ENCODE data around the gene ZNF460.
"Not testable (repeated sequence)": the region's sequence is repeated elsewhere in the genome, so short reads cannot be mapped to it uniquely, and the experiment has no call there.

Gene ZNF460

GRCh38 chr19:57248646-57249045, 31.6 kb upstream of the ZNF460 start:
- H3K4me3 ChIP-seq (ENCODE audit: insufficient read depth, low read depth, low read length, poor library complexity, severe bottlenecking), result no peak overlapping the region
- peaks cover 73% of the 10 kb centered on the region for H3K36me3 ChIP-seq (ENCODE audit: control insufficient read depth, insufficient read depth, low read length)
- DNase-seq, result no peak
- no peaks in the 10 kb centered on the region for H3K4me1 ChIP-seq (ENCODE audit: control insufficient read depth, insufficient read depth, low read length, poor library complexity, severe bottlenecking)
- no peak overlapping the region for H3K27ac ChIP-seq (ENCODE audit: insufficient read depth, low read length, poor library complexity, severe bottlenecking)
- no peaks in the 10 kb centered on the region for H3K9me3 ChIP-seq (ENCODE audit: control insufficient read depth, low read length)
- H3K27me3 ChIP-seq (replicated peaks; ENCODE audit: control insufficient read depth, insufficient read depth, low read length, poor library complexity, severe bottlenecking), result no peaks in the 10 kb centered on the region

GRCh38 chr19:57249329-57249728, 31.0 kb upstream of the ZNF460 start:
- no peaks in the 10 kb centered on the region for H3K4me1 ChIP-seq (ENCODE audit: control insufficient read depth, insufficient read depth, low read length, poor library complexity, severe bottlenecking)
- H3K9me3 ChIP-seq (ENCODE audit: control insufficient read depth, low read length), result no peaks in the 10 kb centered on the region
- no peaks in the 10 kb centered on the region for H3K27me3 ChIP-seq (replicated peaks; ENCODE audit: control insufficient read depth, insufficient read depth, low read length, poor library complexity, severe bottlenecking)
- DNase-seq, result no peak
- peaks cover 75% of the 10 kb centered on the region for H3K36me3 ChIP-seq (ENCODE audit: control insufficient read depth, insufficient read depth, low read length)
- no peak overlapping the region for H3K27ac ChIP-seq (ENCODE audit: insufficient read depth, low read length, poor library complexity, severe bottlenecking)
- H3K4me3 ChIP-seq (ENCODE audit: insufficient read depth, low read depth, low read length, poor library complexity, severe bottlenecking), result no peak overlapping the region

- not testable (repeated sequence) for DNase-seq; H3K4me1 ChIP-seq (ENCODE audit: control insufficient read depth, insufficient read depth, low read length, poor library complexity, severe bottlenecking); H3K27me3 ChIP-seq (replicated peaks; ENCODE audit: control insufficient read depth, insufficient read depth, low read length, poor library complexity, severe bottlenecking); H3K9me3 ChIP-seq (ENCODE audit: control insufficient read depth, low read length); H3K4me3 ChIP-seq (ENCODE audit: insufficient read depth, low read depth, low read length, poor library complexity, severe bottlenecking); H3K27ac ChIP-seq (ENCODE audit: insufficient read depth, low read length, poor library complexity, severe bottlenecking)
- peaks cover 53% of the 10 kb centered on the region for H3K36me3 ChIP-seq (ENCODE audit: control insufficient read depth, insufficient read depth, low read length)
These were observed 26.5 kb upstream of the ZNF460 start for GRCh38 chr19:57253767-57254166.

- DNase-seq, result no peak
- Histone ChIP-seq H3K27me3 (replicated peaks; ENCODE audit: control insufficient read depth, insufficient read depth, low read length, poor library complexity, severe bottlenecking) (no peaks in the 10 kb centered on the region), H3K36me3 (ENCODE audit: control insufficient read depth, insufficient read depth, low read length) (no peaks in the 10 kb centered on the region), H3K4me3 (ENCODE audit: insufficient read depth, low read depth, low read length, poor library complexity, severe bottlenecking) (no peak overlapping the region), H3K4me1 (ENCODE audit: control insufficient read depth, insufficient read depth, low read length, poor library complexity, severe bottlenecking) (no peaks in the 10 kb centered on the region), H3K9me3 (ENCODE audit: control insufficient read depth, low read length) (peaks cover 3% of the 10 kb centered on the region), H3K27ac (ENCODE audit: insufficient read depth, low read length, poor library complexity, severe bottlenecking) (no peak overlapping the region)
These were observed 18.2 kb upstream of the ZNF460 start for GRCh38 chr19:57262044-57262443.

- Histone ChIP-seq H3K9me3 (ENCODE audit: control insufficient read depth, low read length) (peaks cover 3% of the 10 kb centered on the region), H3K27me3 (replicated peaks; ENCODE audit: control insufficient read depth, insufficient read depth, low read length, poor library complexity, severe bottlenecking) (no peaks in the 10 kb centered on the region), H3K36me3 (ENCODE audit: control insufficient read depth, insufficient read depth, low read length) (no peaks in the 10 kb centered on the region), H3K27ac (ENCODE audit: insufficient read depth, low read length, poor library complexity, severe bottlenecking) (no peak overlapping the region), H3K4me1 (ENCODE audit: control insufficient read depth, insufficient read depth, low read length, poor library complexity, severe bottlenecking) (no peaks in the 10 kb centered on the region), H3K4me3 (ENCODE audit: insufficient read depth, low read depth, low read length, poor library complexity, severe bottlenecking) (no peak overlapping the region)
- DNase-seq, result no peak
These were observed 17.0 kb upstream of the ZNF460 start for GRCh38 chr19:57263244-57263741.

GRCh38 chr19:57267291-57267690, 13.0 kb upstream of the ZNF460 start:
- no peaks in the 10 kb centered on the region for H3K27me3 ChIP-seq (replicated peaks; ENCODE audit: control insufficient read depth, insufficient read depth, low read length, poor library complexity, severe bottlenecking)
- no peak for DNase-seq
- no peak overlapping the region for H3K27ac ChIP-seq (ENCODE audit: insufficient read depth, low read length, poor library complexity, severe bottlenecking)
- no peak overlapping the region for H3K4me3 ChIP-seq (ENCODE audit: insufficient read depth, low read depth, low read length, poor library complexity, severe bottlenecking)
- H3K36me3 ChIP-seq (ENCODE audit: control insufficient read depth, insufficient read depth, low read length), result peaks cover 3% of the 10 kb centered on the region
- H3K9me3 ChIP-seq (ENCODE audit: control insufficient read depth, low read length), result peaks cover 3% of the 10 kb centered on the region
- no peaks in the 10 kb centered on the region for H3K4me1 ChIP-seq (ENCODE audit: control insufficient read depth, insufficient read depth, low read length, poor library complexity, severe bottlenecking)

GRCh38 chr19:57269515-57270250, 10.6 kb upstream of the ZNF460 start:
- DNase-seq, result no peak
- no peak overlapping the region for H3K27ac ChIP-seq (ENCODE audit: insufficient read depth, low read length, poor library complexity, severe bottlenecking)
- no peaks in the 10 kb centered on the region for H3K4me1 ChIP-seq (ENCODE audit: control insufficient read depth, insufficient read depth, low read length, poor library complexity, severe bottlenecking)

GRCh38 chr19:57271280-57271679, 9.0 kb upstream of the ZNF460 start:
- Histone ChIP-seq H3K9me3 (ENCODE audit: control insufficient read depth, low read length) (no peaks in the 10 kb centered on the region), H3K4me1 (ENCODE audit: control insufficient read depth, insufficient read depth, low read length, poor library complexity, severe bottlenecking) (no peaks in the 10 kb centered on the region), H3K27ac (ENCODE audit: insufficient read depth, low read length, poor library complexity, severe bottlenecking) (no peak overlapping the region), H3K36me3 (ENCODE audit: control insufficient read depth, insufficient read depth, low read length) (peaks cover 3% of the 10 kb centered on the region), H3K27me3 (replicated peaks; ENCODE audit: control insufficient read depth, insufficient read depth, low read length, poor library complexity, severe bottlenecking) (no peaks in the 10 kb centered on the region), H3K4me3 (ENCODE audit: insufficient read depth, low read depth, low read length, poor library complexity, severe bottlenecking) (no peak overlapping the region)
- DNase-seq, result no peak

More at GRCh38 chr19:57269515-57270250, 10.6 kb upstream of the ZNF460 start:
- Histone ChIP-seq H3K4me3 (ENCODE audit: insufficient read depth, low read depth, low read length, poor library complexity, severe bottlenecking) (no peak overlapping the region), H3K9me3 (ENCODE audit: control insufficient read depth, low read length) (no peaks in the 10 kb centered on the region), H3K36me3 (ENCODE audit: control insufficient read depth, insufficient read depth, low read length) (peaks cover 3% of the 10 kb centered on the region), H3K27me3 (replicated peaks; ENCODE audit: control insufficient read depth, insufficient read depth, low read length, poor library complexity, severe bottlenecking) (no peaks in the 10 kb centered on the region)

- H3K9me3 ChIP-seq (ENCODE audit: control insufficient read depth, low read length), result no peaks in the 10 kb centered on the region
- H3K4me1 ChIP-seq (ENCODE audit: control insufficient read depth, insufficient read depth, low read length, poor library complexity, severe bottlenecking), result no peaks in the 10 kb centered on the region
- peaks cover 3% of the 10 kb centered on the region for H3K36me3 ChIP-seq (ENCODE audit: control insufficient read depth, insufficient read depth, low read length)
- H3K27me3 ChIP-seq (replicated peaks; ENCODE audit: control insufficient read depth, insufficient read depth, low read length, poor library complexity, severe bottlenecking), result no peaks in the 10 kb centered on the region
- H3K4me3 ChIP-seq (ENCODE audit: insufficient read depth, low read depth, low read length, poor library complexity, severe bottlenecking), result no peak overlapping the region
- no peak overlapping the region for H3K27ac ChIP-seq (ENCODE audit: insufficient read depth, low read length, poor library complexity, severe bottlenecking)
- DNase-seq, result no peak
These were observed 7.3 kb upstream of the ZNF460 start for GRCh38 chr19:57273014-57273413.

GRCh38 chr19:57276430-57276829, 3.9 kb upstream of the ZNF460 start:
- Histone ChIP-seq H3K4me1 (ENCODE audit: control insufficient read depth, insufficient read depth, low read length, poor library complexity, severe bottlenecking) (peaks cover 20% of the 10 kb centered on the region), H3K27ac (ENCODE audit: insufficient read depth, low read length, poor library complexity, severe bottlenecking) (no peak overlapping the region), H3K36me3 (ENCODE audit: control insufficient read depth, insufficient read depth, low read length) (no peaks in the 10 kb centered on the region), H3K9me3 (ENCODE audit: control insufficient read depth, low read length) (no peaks in the 10 kb centered on the region), H3K27me3 (replicated peaks; ENCODE audit: control insufficient read depth, insufficient read depth, low read length, poor library complexity, severe bottlenecking) (no peaks in the 10 kb centered on the region), H3K4me3 (ENCODE audit: insufficient read depth, low read depth, low read length, poor library complexity, severe bottlenecking) (no peak overlapping the region)
- DNase-seq, result no peak

Measured in effector memory CD4-positive, alpha-beta T cell (primary cell).